ENCODE data around the gene DNM1L. TPM values are rescaled to one million over a fixed set of nuclear protein-coding genes. Genes with fewer than 3 reads are reported as not detected.

DNM1L gene
- total RNA-seq, 2 experiments from 2014 or later: 59.8 to 66.8 TPM

GRCh38 chr12:32777159-32777558 lies 98.1 kb downstream of the DNM1L start:
- DNase-seq (no peak), ATAC-seq (no peak)
- Mint-ChIP-seq H3K27me3 (peaks cover 15% of the 10 kb centered on the region), H3K9me3 (ENCODE audit: low read depth) (no peaks in the 10 kb centered on the region), H3K4me1 (no peaks in the 10 kb centered on the region), H3K27ac (no peak overlapping the region), H3K4me3 (no peak overlapping the region), H3K36me3 (no peaks in the 10 kb centered on the region)
- CTCF ChIA-PET: interaction anchor here (1.6 kb wide), 1 partner anchor 21 kb away, joined by 3 read pairs; the partner anchor contains the start of gene YARS2

- DNase-seq: no peak
- Mint-ChIP-seq H3K27ac (no peak overlapping the region), H3K4me3 (no peak overlapping the region), H3K27me3 (peaks cover 15% of the 10 kb centered on the region), H3K4me1 (no peaks in the 10 kb centered on the region), H3K36me3 (no peaks in the 10 kb centered on the region), H3K9me3 (ENCODE audit: low read depth) (no peaks in the 10 kb centered on the region)
- CTCF ChIA-PET: interaction anchor here (1.6 kb wide), 1 partner anchor 22 kb away, joined by 3 read pairs; the partner anchor contains the start of gene YARS2
- no peak for ATAC-seq
These were observed 98.6 kb downstream of the DNM1L start for GRCh38 chr12:32777691-32778175.

- DNase-seq (no peak), ATAC-seq (no peak)
- Mint-ChIP-seq H3K27me3 (peaks cover 7% of the 10 kb centered on the region), H3K4me1 (no peaks in the 10 kb centered on the region), H3K36me3 (no peaks in the 10 kb centered on the region), H3K4me3 (no peak overlapping the region), H3K9me3 (ENCODE audit: low read depth) (no peaks in the 10 kb centered on the region), H3K27ac (no peak overlapping the region)
- CTCF ChIA-PET: no interaction called here
These were observed 101.0 kb downstream of the DNM1L start for GRCh38 chr12:32780071-32780470.

- H3K36me3 Mint-ChIP-seq: no peaks in the 10 kb centered on the region
- H3K4me1 Mint-ChIP-seq: no peaks in the 10 kb centered on the region
- no peak overlapping the region for H3K4me3 Mint-ChIP-seq
- DNase-seq (no peak), ATAC-seq (no peak)
- CTCF ChIA-PET: no interaction called here
- H3K27ac Mint-ChIP-seq: no peak overlapping the region
- H3K9me3 Mint-ChIP-seq (ENCODE audit: low read depth): no peaks in the 10 kb centered on the region
- peaks cover 5% of the 10 kb centered on the region for H3K27me3 Mint-ChIP-seq
These were observed 103.9 kb downstream of the DNM1L start for GRCh38 chr12:32783029-32783428.

GRCh38 chr12:32785557-32785956 lies 106.5 kb downstream of the DNM1L start:
- CTCF ChIA-PET: no interaction called here
- no peak overlapping the region for H3K27ac Mint-ChIP-seq
- peaks cover 2% of the 10 kb centered on the region for H3K27me3 Mint-ChIP-seq
- H3K36me3 Mint-ChIP-seq: no peaks in the 10 kb centered on the region
- no peak for DNase-seq
- no peak for ATAC-seq
- H3K4me3 Mint-ChIP-seq: no peak overlapping the region
- no peaks in the 10 kb centered on the region for H3K9me3 Mint-ChIP-seq (ENCODE audit: low read depth)
- no peaks in the 10 kb centered on the region for H3K4me1 Mint-ChIP-seq

- Mint-ChIP-seq H3K4me3 (no peak overlapping the region), H3K27ac (no peak overlapping the region), H3K4me1 (no peaks in the 10 kb centered on the region), H3K9me3 (ENCODE audit: low read depth) (no peaks in the 10 kb centered on the region), H3K27me3 (no peaks in the 10 kb centered on the region), H3K36me3 (no peaks in the 10 kb centered on the region)
- no peak for ATAC-seq
- no peak for DNase-seq
- CTCF ChIA-PET: no interaction called here
These were observed 109.3 kb downstream of the DNM1L start for GRCh38 chr12:32788405-32788804.

- ATAC-seq (no peak), DNase-seq (no peak)
- no peaks in the 10 kb centered on the region for H3K4me1 Mint-ChIP-seq
- no peaks in the 10 kb centered on the region for H3K27me3 Mint-ChIP-seq
- H3K9me3 Mint-ChIP-seq (ENCODE audit: low read depth): no peaks in the 10 kb centered on the region
- CTCF ChIA-PET: no interaction called here
- no peak overlapping the region for H3K4me3 Mint-ChIP-seq
- H3K36me3 Mint-ChIP-seq: no peaks in the 10 kb centered on the region
- no peak overlapping the region for H3K27ac Mint-ChIP-seq
These were observed 110.3 kb downstream of the DNM1L start for GRCh38 chr12:32789446-32789845.

- DNase-seq (no peak), ATAC-seq (no peak)
- Mint-ChIP-seq H3K27ac (no peak overlapping the region), H3K4me3 (no peak overlapping the region), H3K9me3 (ENCODE audit: low read depth) (no peaks in the 10 kb centered on the region), H3K4me1 (no peaks in the 10 kb centered on the region), H3K36me3 (no peaks in the 10 kb centered on the region), H3K27me3 (no peaks in the 10 kb centered on the region)
- CTCF ChIA-PET: no interaction called here
These were observed 110.8 kb downstream of the DNM1L start for GRCh38 chr12:32789916-32790315.

GRCh38 chr12:32794281-32794680 lies 115.2 kb downstream of the DNM1L start:
- Mint-ChIP-seq H3K4me1 (no peaks in the 10 kb centered on the region), H3K36me3 (no peaks in the 10 kb centered on the region), H3K9me3 (ENCODE audit: low read depth) (no peaks in the 10 kb centered on the region), H3K4me3 (no peak overlapping the region), H3K27me3 (no peaks in the 10 kb centered on the region), H3K27ac (no peak overlapping the region)
- no peak for DNase-seq
- no peak for ATAC-seq
- CTCF ChIA-PET: no interaction called here

Other genes starting within 250 kb of the DNM1L start
- gene YARS2, start 76.6 kb downstream of the DNM1L start, total RNA-seq: 10 to 100 TPM; 21.1 to 28.7 TPM
- gene PKP2, start 217.5 kb downstream of the DNM1L start, total RNA-seq: not detected

Data from activated CD8-positive, alpha-beta memory T cell treated with anti-CD3 and anti-CD28 coated beads, Interleukin-2, amount 10 ng/mL, durations not matched to agents 7 days and 5 days (primary cell).